ENCODE results near the gene TSPEAR. TPM values are rescaled to one million over a fixed set of nuclear protein-coding genes. Genes with fewer than 3 reads are reported as not detected.

Gene TSPEAR
- total RNA-seq, 1 experiment from 2014 or later = not detected

- BruUV-seq (replicated peaks) = no TSS peak
- Histone ChIP-seq H3K27ac (ENCODE audit: low read length) (no peak overlapping the region), H3K9me3 (ENCODE audit: control insufficient read depth, insufficient read depth, low read depth, low read length) (peaks cover 3% of the 10 kb centered on the region; the same call in 1 of the 2 replicates), H3K4me1 (ENCODE audit: control insufficient read depth, insufficient read depth, low read length) (no peaks in the 10 kb centered on the region), H3K36me3 (ENCODE audit: control insufficient read depth, insufficient read depth, low read length) (no peaks in the 10 kb centered on the region), H3K4me3 (ENCODE audit: low read depth in 2 of 2, low read length in 2 of 2) (no peak overlapping the region), H3K27me3 (ENCODE audit: control insufficient read depth, insufficient read depth, low read length) (no peaks in the 10 kb centered on the region)
- CTCF ChIA-PET = no interaction called here
- in situ Hi-C loops (cut with HindIII; ENCODE audit: low pct_unique_long_range_greater_than_20kb, low sequenced_read_pairs) = no loop called here
- DNase-seq (ENCODE audit: low read depth, low spot score) = no peak
- TF ChIP-seq TCF7L2 (IDR thresholded peaks at IDR 0.05; ENCODE audit: low read depth, low read length) (no peak), POLR2AphosphoS5 (IDR thresholded peaks at IDR 0.05; ENCODE audit: low read depth, low read length) (no peak), REST (IDR thresholded peaks at IDR 0.05; ENCODE audit: insufficient read depth in 1 of 2, low read depth in 2 of 2, low read length in 1 of 2) (no peak), SIN3A (IDR thresholded peaks at IDR 0.05; ENCODE audit: borderline replicate concordance, insufficient read depth, low read depth, low read length) (no peak)
- TF ChIP-seq, protein P1, sequence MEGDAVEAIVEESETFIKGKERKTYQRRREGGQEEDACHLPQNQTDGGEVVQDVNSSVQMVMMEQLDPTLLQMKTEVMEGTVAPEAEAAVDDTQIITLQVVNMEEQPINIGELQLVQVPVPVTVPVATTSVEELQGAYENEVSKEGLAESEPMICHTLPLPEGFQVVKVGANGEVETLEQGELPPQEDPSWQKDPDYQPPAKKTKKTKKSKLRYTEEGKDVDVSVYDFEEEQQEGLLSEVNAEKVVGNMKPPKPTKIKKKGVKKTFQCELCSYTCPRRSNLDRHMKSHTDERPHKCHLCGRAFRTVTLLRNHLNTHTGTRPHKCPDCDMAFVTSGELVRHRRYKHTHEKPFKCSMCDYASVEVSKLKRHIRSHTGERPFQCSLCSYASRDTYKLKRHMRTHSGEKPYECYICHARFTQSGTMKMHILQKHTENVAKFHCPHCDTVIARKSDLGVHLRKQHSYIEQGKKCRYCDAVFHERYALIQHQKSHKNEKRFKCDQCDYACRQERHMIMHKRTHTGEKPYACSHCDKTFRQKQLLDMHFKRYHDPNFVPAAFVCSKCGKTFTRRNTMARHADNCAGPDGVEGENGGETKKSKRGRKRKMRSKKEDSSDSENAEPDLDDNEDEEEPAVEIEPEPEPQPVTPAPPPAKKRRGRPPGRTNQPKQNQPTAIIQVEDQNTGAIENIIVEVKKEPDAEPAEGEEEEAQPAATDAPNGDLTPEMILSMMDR (IDR thresholded peaks at IDR 0.05) = no peak
- ATAC-seq = no peak
- intact Hi-C loops (cut with micrococcal nuclease; ENCODE audit: unreplicated experiment) = no loop called here
- POLR2A ChIA-PET = no interaction called here
These were observed 98.6 kb downstream of the TSPEAR start for GRCh38 chr21:44612669-44613229.

DNA sequence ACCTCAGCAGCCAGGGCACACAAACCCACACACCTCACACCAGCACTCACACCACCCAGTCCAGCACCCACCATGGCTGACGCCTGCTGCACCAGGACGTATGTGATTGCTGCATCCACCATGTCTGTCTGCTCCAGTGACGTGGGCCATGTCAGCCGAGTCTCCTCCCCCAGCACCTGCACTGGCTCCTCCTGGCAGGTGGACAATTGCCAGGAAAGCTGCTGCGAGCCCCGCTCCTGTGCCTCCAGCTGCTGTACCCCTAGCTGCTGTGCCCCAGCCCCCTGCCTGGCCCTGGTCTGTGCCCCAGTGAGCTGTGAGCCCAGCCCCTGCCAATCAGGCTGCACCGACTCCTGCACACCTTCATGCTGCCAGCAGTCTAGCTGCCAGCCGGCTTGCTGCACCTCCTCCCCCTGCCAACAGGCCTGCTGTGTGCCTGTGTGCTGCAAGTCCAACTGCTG, 99.3 kb downstream of the TSPEAR start, which contains the start of gene KRTAP10-8:
Gene KRTAP10-8, plus strand, starts transcription at position 51 of the 458 bp plus-strand sequence. Its CDS starts 22 bp downstream, at position 73.
- H3K36me3 ChIP-seq (ENCODE audit: control insufficient read depth, insufficient read depth, low read length) = no peaks in the 10 kb centered on the region
- POLR2A ChIA-PET = no interaction called here
- no TSS peak for BruUV-seq (replicated peaks)
- in situ Hi-C loops (cut with HindIII; ENCODE audit: low pct_unique_long_range_greater_than_20kb, low sequenced_read_pairs) (no loop called here), intact Hi-C loops (cut with micrococcal nuclease; ENCODE audit: unreplicated experiment) (no loop called here)
- no peak for DNase-seq (ENCODE audit: low read depth, low spot score)
- H3K27ac ChIP-seq (ENCODE audit: low read length) = no peak within 1 kb of the TSS
- TF ChIP-seq, protein P1 (IDR thresholded peaks at IDR 0.05) = no peak
- TF ChIP-seq TCF7L2 (IDR thresholded peaks at IDR 0.05; ENCODE audit: low read depth, low read length) (no peak), REST (IDR thresholded peaks at IDR 0.05; ENCODE audit: insufficient read depth in 1 of 2, low read depth in 2 of 2, low read length in 1 of 2) (no peak), POLR2AphosphoS5 (IDR thresholded peaks at IDR 0.05; ENCODE audit: low read depth, low read length) (no peak), SIN3A (IDR thresholded peaks at IDR 0.05; ENCODE audit: borderline replicate concordance, insufficient read depth, low read depth, low read length) (no peak)
- no peaks in the 10 kb centered on the region for H3K27me3 ChIP-seq (ENCODE audit: control insufficient read depth, insufficient read depth, low read length)
- no peak for ATAC-seq
- H3K4me3 ChIP-seq (ENCODE audit: low read depth in 2 of 2, low read length in 2 of 2) = no peak within 1 kb of the TSS
- CTCF ChIA-PET = no interaction called here
- no peaks in the 10 kb centered on the region for H3K4me1 ChIP-seq (ENCODE audit: control insufficient read depth, insufficient read depth, low read length)
- peaks cover 3% of the 10 kb centered on the region; the same call in 1 of the 2 replicates for H3K9me3 ChIP-seq (ENCODE audit: control insufficient read depth, insufficient read depth, low read depth, low read length)
